Measurements from ENCODE around the gene ACCS. TPM values are rescaled to one million over a fixed set of nuclear protein-coding genes. Genes with fewer than 3 reads are reported as not detected.
A peak's percentile ranks its signal among the peaks of the same experiment; 100 is the strongest.

The ACCS gene
- total and polyA plus RNA-seq, 8 donors: 10.1 to 68.1 (median 16.2) TPM

GRCh38 chr11:44047931-44048431, 18.1 kb upstream of the ACCS start, which contains the start of gene ACCSL:
ACCSL (plus strand) TSS chr11:44047981; CDS start chr11:44048037, 56 bp downstream.
- H3K4me3 ChIP-seq: no peak within 1 kb of the TSS
- no peak within 1 kb of the TSS for H3K27ac ChIP-seq
- no peaks in the 10 kb centered on the region for H3K27me3 ChIP-seq
- no peaks in the 10 kb centered on the region for H3K36me3 ChIP-seq
- no peak for FAIRE-seq
- no peaks in the 10 kb centered on the region for H3K9me3 ChIP-seq
- intact Hi-C loops (cut with DNase I): loop anchor here in 1 of 3 donors (10.0 kb wide), 1 partner anchor 153 kb away; no protein-coding TSS in a partner anchor
- no peak for DNase-seq
- TF ChIP-seq, protein P1, sequence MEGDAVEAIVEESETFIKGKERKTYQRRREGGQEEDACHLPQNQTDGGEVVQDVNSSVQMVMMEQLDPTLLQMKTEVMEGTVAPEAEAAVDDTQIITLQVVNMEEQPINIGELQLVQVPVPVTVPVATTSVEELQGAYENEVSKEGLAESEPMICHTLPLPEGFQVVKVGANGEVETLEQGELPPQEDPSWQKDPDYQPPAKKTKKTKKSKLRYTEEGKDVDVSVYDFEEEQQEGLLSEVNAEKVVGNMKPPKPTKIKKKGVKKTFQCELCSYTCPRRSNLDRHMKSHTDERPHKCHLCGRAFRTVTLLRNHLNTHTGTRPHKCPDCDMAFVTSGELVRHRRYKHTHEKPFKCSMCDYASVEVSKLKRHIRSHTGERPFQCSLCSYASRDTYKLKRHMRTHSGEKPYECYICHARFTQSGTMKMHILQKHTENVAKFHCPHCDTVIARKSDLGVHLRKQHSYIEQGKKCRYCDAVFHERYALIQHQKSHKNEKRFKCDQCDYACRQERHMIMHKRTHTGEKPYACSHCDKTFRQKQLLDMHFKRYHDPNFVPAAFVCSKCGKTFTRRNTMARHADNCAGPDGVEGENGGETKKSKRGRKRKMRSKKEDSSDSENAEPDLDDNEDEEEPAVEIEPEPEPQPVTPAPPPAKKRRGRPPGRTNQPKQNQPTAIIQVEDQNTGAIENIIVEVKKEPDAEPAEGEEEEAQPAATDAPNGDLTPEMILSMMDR (IDR thresholded peaks at IDR 0.05): no peak
- 80 to 89% methylated on average over 12 of the region's 12 CpGs for WGBS, 2 donors
- H3K4me1 ChIP-seq: no peaks in the 10 kb centered on the region
- no peak for ATAC-seq

- TF ChIP-seq, protein P1 (IDR thresholded peaks at IDR 0.05): no peak
- no peak overlapping the region for H3K4me3 ChIP-seq
- no peaks in the 10 kb centered on the region for H3K36me3 ChIP-seq
- ATAC-seq (no peak), DNase-seq (no peak), FAIRE-seq (no peak)
- 71 to 74% methylated on average over 3 of the region's 3 CpGs for WGBS, 2 donors
- intact Hi-C loops (cut with DNase I): loop anchor here in 1 of 3 donors (10.0 kb wide), 1 partner anchor 155 kb away; no protein-coding TSS in a partner anchor
- H3K27ac ChIP-seq: no peak overlapping the region
- no peaks in the 10 kb centered on the region for H3K9me3 ChIP-seq
- H3K4me1 ChIP-seq: no peaks in the 10 kb centered on the region
- no peaks in the 10 kb centered on the region for H3K27me3 ChIP-seq
These were observed 16.2 kb upstream of the ACCS start for GRCh38 chr11:44049832-44050231.

- Histone ChIP-seq H3K4me3 (no peak overlapping the region), H3K27me3 (no peaks in the 10 kb centered on the region), H3K4me1 (no peaks in the 10 kb centered on the region), H3K36me3 (no peaks in the 10 kb centered on the region), H3K27ac (no peak overlapping the region), H3K9me3 (no peaks in the 10 kb centered on the region)
- intact Hi-C loops (cut with DNase I): no loop called here
- ATAC-seq (no peak), FAIRE-seq (no peak), DNase-seq (no peak)
- TF ChIP-seq, protein P1 (IDR thresholded peaks at IDR 0.05): no peak
- WGBS, 2 donors: 75 to 84% methylated on average over 4 of the region's 4 CpGs
These were observed 14.9 kb upstream of the ACCS start for GRCh38 chr11:44051171-44051570.

GRCh38 chr11:44057340-44057739, 8.7 kb upstream of the ACCS start:
- WGBS, 2 donors: 76 to 82% methylated on average over 6 of the region's 6 CpGs
- DNase-seq (no peak), FAIRE-seq (no peak), ATAC-seq (no peak)
- intact Hi-C loops (cut with DNase I): no loop called here
- Histone ChIP-seq H3K36me3 (no peaks in the 10 kb centered on the region), H3K9me3 (no peaks in the 10 kb centered on the region), H3K27me3 (no peaks in the 10 kb centered on the region), H3K4me1 (no peaks in the 10 kb centered on the region), H3K4me3 (no peak overlapping the region), H3K27ac (no peak overlapping the region)
- TF ChIP-seq, protein P1 (IDR thresholded peaks at IDR 0.05): no peak

- Histone ChIP-seq H3K4me3 (no peak overlapping the region), H3K27me3 (no peaks in the 10 kb centered on the region), H3K27ac (no peak overlapping the region), H3K9me3 (no peaks in the 10 kb centered on the region), H3K36me3 (no peaks in the 10 kb centered on the region), H3K4me1 (no peaks in the 10 kb centered on the region)
- TF ChIP-seq, protein P1 (IDR thresholded peaks at IDR 0.05): no peak
- no peak for FAIRE-seq
- intact Hi-C loops (cut with DNase I): no loop called here
- peak in 2 of 4 donors; percentile 55 to 74 for ATAC-seq
- 54 to 58% methylated on average over 6 of the region's 6 CpGs for WGBS, 2 donors
- DNase-seq: peak in 2 of 6 donors; percentile 23 to 26
These were observed 7.8 kb upstream of the ACCS start for GRCh38 chr11:44058275-44058674.
